Nephron progenitor cell (in vitro differentiated cells): Measurements from ENCODE around the gene SPC24.
"Not testable (repeated sequence)": the region's sequence is repeated elsewhere in the genome, so short reads cannot be mapped to it uniquely, and the experiment has no call there.

Experiments used
- DNase-seq: peaks from one replicate; pipeline ENCODE4 v3.0.0; 2021
- H3K27ac Mint-ChIP-seq: 2 replicates; pipeline ENCODE4 v1.8.0; 2021; ENCODE audit warnings: mild to moderate bottlenecking, moderate library complexity, mixed read lengths
- H3K27me3 Mint-ChIP-seq: 2 replicates; pipeline ENCODE4 v1.8.0; 2021; ENCODE audit warnings: mild to moderate bottlenecking, low read depth, mixed read lengths; ENCODE audit not compliant: poor library complexity
- H3K36me3 Mint-ChIP-seq: 2 replicates; pipeline ENCODE4 v1.8.0; 2021; ENCODE audit warnings: low read depth, mixed read lengths
- H3K4me1 Mint-ChIP-seq: 2 replicates; pipeline ENCODE4 v1.8.0; 2021; ENCODE audit warnings: mixed read lengths
- H3K4me3 Mint-ChIP-seq: 2 replicates; pipeline ENCODE4 v1.8.0; 2021; ENCODE audit warnings: mild to moderate bottlenecking, moderate library complexity, mixed read lengths
- H3K9me3 Mint-ChIP-seq: 2 replicates; pipeline ENCODE4 v1.8.0; 2021; ENCODE audit warnings: mild to moderate bottlenecking, moderate library complexity, mixed read lengths
- CTCF ChIP-seq: fragments of 200-600 bp; sonication (generic); IDR thresholded peaks from 2 replicates; pipeline ENCODE4 v1.5.0; 2021; ENCODE audit warnings: antibody characterized with exemption

Gene SPC24

GRCh38 chr19:11106477-11106876, 49.1 kb downstream of the SPC24 start:
- Mint-ChIP-seq H3K27ac (peak overlapping the region; percentile 68), H3K4me3 (no peak overlapping the region), H3K27me3 (no peaks in the 10 kb centered on the region), H3K4me1 (no peaks in the 10 kb centered on the region), H3K36me3 (peaks cover 77% of the 10 kb centered on the region), H3K9me3 (no peaks in the 10 kb centered on the region)
- no peak for TF ChIP-seq CTCF
- DNase-seq: no peak

GRCh38 chr19:11105014-11105636, 50.5 kb downstream of the SPC24 start:
- no peak overlapping the region for H3K27ac Mint-ChIP-seq
- H3K4me3 Mint-ChIP-seq: no peak overlapping the region
- no peak for DNase-seq
- TF ChIP-seq CTCF: no peak
- no peaks in the 10 kb centered on the region for H3K4me1 Mint-ChIP-seq
- peaks cover 75% of the 10 kb centered on the region for H3K36me3 Mint-ChIP-seq
- H3K27me3 Mint-ChIP-seq: no peaks in the 10 kb centered on the region
- no peaks in the 10 kb centered on the region for H3K9me3 Mint-ChIP-seq

GRCh38 chr19:11103667-11104066, 51.9 kb downstream of the SPC24 start:
- H3K4me3 Mint-ChIP-seq, H3K9me3 Mint-ChIP-seq, H3K4me1 Mint-ChIP-seq, H3K27me3 Mint-ChIP-seq, DNase-seq: not testable (repeated sequence)
- H3K27ac Mint-ChIP-seq: peak overlapping the region; percentile 54
- H3K36me3 Mint-ChIP-seq: peaks cover 80% of the 10 kb centered on the region

- TF ChIP-seq CTCF: no peak
- Mint-ChIP-seq H3K27me3 (no peaks in the 10 kb centered on the region), H3K27ac (peak overlapping the region; percentile 54), H3K36me3 (peaks cover 80% of the 10 kb centered on the region), H3K4me1 (no peaks in the 10 kb centered on the region), H3K4me3 (no peak overlapping the region), H3K9me3 (no peaks in the 10 kb centered on the region)
- no peak for DNase-seq
Measured at GRCh38 chr19:11102944-11103343, 52.6 kb downstream of the SPC24 start.

- Mint-ChIP-seq H3K27ac (no peak overlapping the region), H3K4me1 (no peaks in the 10 kb centered on the region), H3K9me3 (no peaks in the 10 kb centered on the region), H3K4me3 (no peak overlapping the region), H3K36me3 (peaks cover 88% of the 10 kb centered on the region), H3K27me3 (no peaks in the 10 kb centered on the region)
- TF ChIP-seq CTCF: no peak
- DNase-seq: no peak
Measured at GRCh38 chr19:11101057-11101456, 54.5 kb downstream of the SPC24 start.

- no peak for TF ChIP-seq CTCF
- no peak for DNase-seq
- Mint-ChIP-seq H3K4me3 (no peak overlapping the region), H3K9me3 (no peaks in the 10 kb centered on the region), H3K27me3 (no peaks in the 10 kb centered on the region), H3K4me1 (peaks cover 2% of the 10 kb centered on the region), H3K36me3 (peaks cover 92% of the 10 kb centered on the region), H3K27ac (peak overlapping the region; percentile 42)
Measured at GRCh38 chr19:11100049-11100448, 55.5 kb downstream of the SPC24 start.
